HCT116 (cell line): ENCODE data around the gene IGFL3. TPM values are rescaled to one million over a fixed set of nuclear protein-coding genes. Genes with fewer than 3 reads are reported as not detected.

Experiments
- ATAC-seq: fragments of 200-7000 bp; cut with Tn5 transposase; 2 replicates; pipeline ENCODE4 v1.9.1; 2020; ENCODE audit warnings: mild to moderate bottlenecking, moderate library complexity
- BruUV-seq: library from RNA; stranded (reverse); fragments of 400-500 nt; replicated peaks from 2 replicates; lab custom pipeline; 2021; lab: Mats Ljungman, UMichigan
- CTCF ChIA-PET: fragments of 300-600 bp; sonication (Branson Sonifier 250); formaldehyde crosslinking; loops from one replicate; lab custom pipeline; 2021; ENCODE audit warnings: antibody characterized with exemption; lab: Charles Lee
- POLR2A ChIA-PET: fragments of 300-600, 350-600 bp; sonication (Branson Sonifier 250); formaldehyde crosslinking; loops from one replicate; lab custom pipeline; 2021; ENCODE audit warnings: antibody characterized with exemption; lab: Charles Lee
- RAD21 ChIA-PET, 2 experiments: fragments of 300-600 bp; sonication (Branson Sonifier 250); formaldehyde crosslinking; loops; one replicate each; lab custom pipeline; 2023; ENCODE audit warnings: low total read pairs in 2 of 2; ENCODE audit not compliant: uncharacterized antibody in 2 of 2, unreplicated experiment in 2 of 2, low non-redundant PET in 1 of 2; lab: Charles Lee
- DNase-seq: peaks from one replicate; pipeline ENCODE4 v3.0.0-alpha.2; 2010; ENCODE audit warnings: low read depth, low spot score
- H2AFZ ChIP-seq: fragments of 200-600 bp; shearing (Covaris generic), sonication (generic); 2 replicates; pipeline ENCODE4 v1.6.1; 2017; ENCODE audit warnings: low read depth, mixed run types, mixed read lengths, antibody characterized with exemption, low read length; ENCODE audit not compliant: poor library complexity, severe bottlenecking
- H3K27ac ChIP-seq: 2 replicates; pipeline ENCODE4 v1.5.1; 2012; ENCODE audit warnings: low read depth, low read length
- H3K27me3 ChIP-seq: fragments of 200-600 bp; sonication (generic); 2 replicates; pipeline ENCODE4 v1.6.1; 2016; ENCODE audit warnings: mixed run types, low read length, mixed read lengths; ENCODE audit not compliant: insufficient read depth
- H3K36me3 ChIP-seq, 2 experiments: fragments of 200-500 bp in 1 of 2; fragments of 200-600 bp in 1 of 2; sonication (Bioruptor generic) in 1 of 2; sonication (generic) in 1 of 2; 2 replicates each; pipeline versions ENCODE4 v1.5.1 to v1.6.1; 2014 to 2016; ENCODE audit warnings: low read length in 2 of 2, inconsistent platforms in 1 of 2, mixed read lengths in 1 of 2, mixed run types in 1 of 2; ENCODE audit not compliant: insufficient read depth in 2 of 2, control insufficient read depth in 1 of 2
- H3K4me1 ChIP-seq, 2 experiments: fragments of 200-600 bp in 1 of 2; sonication (generic) in 1 of 2; 2 replicates each; pipeline versions ENCODE4 v1.5.1 to v1.6.1; 2012 to 2017; ENCODE audit warnings: low read length in 2 of 2, inconsistent platforms in 1 of 2, mild to moderate bottlenecking in 1 of 2, mixed read lengths in 1 of 2, mixed run types in 1 of 2, moderate library complexity in 1 of 2; ENCODE audit not compliant: insufficient read depth in 2 of 2, control insufficient read depth in 1 of 2
- H3K4me2 ChIP-seq: fragments of 200-600 bp; sonication (generic); 2 replicates; pipeline ENCODE4 v1.6.1; 2017; ENCODE audit warnings: mixed run types, low read length, mixed read lengths
- H3K4me3 ChIP-seq, 2 experiments: fragments of 200-600 bp in 1 of 2; sonication (generic) in 1 of 2; replicated peaks in 1 of 2; 2 replicates each; pipeline ENCODE4 v1.5.1; 2011 to 2016; ENCODE audit warnings: low read length in 2 of 2, control low read depth in 1 of 2, low read depth in 1 of 2, mild to moderate bottlenecking in 1 of 2, mixed read lengths in 1 of 2, mixed run types in 1 of 2
- H3K79me2 ChIP-seq: fragments of 200-600 bp; sonication (generic); 2 replicates; pipeline ENCODE4 v1.6.1; 2017; ENCODE audit warnings: mild to moderate bottlenecking, mixed run types, low read length, moderate library complexity, mixed read lengths; ENCODE audit not compliant: insufficient read depth
- H3K9ac ChIP-seq: fragments of 200-600 bp; sonication (generic); 2 replicates; pipeline ENCODE4 v1.6.1; 2016; ENCODE audit warnings: low read length, mixed read lengths
- H3K9me2 ChIP-seq: fragments of 200-600 bp; sonication (generic), shearing (Covaris generic); 2 replicates; pipeline ENCODE4 v1.6.1; 2017; ENCODE audit warnings: mixed run types, mild to moderate bottlenecking, moderate library complexity; ENCODE audit not compliant: insufficient read depth
- H3K9me3 ChIP-seq, 2 experiments: fragments of 200-500 bp in 1 of 2; fragments of 200-600 bp in 1 of 2; sonication (Bioruptor generic) in 1 of 2; sonication (generic) in 1 of 2; 2 replicates each; pipeline ENCODE4 v1.6.1; 2014 to 2017; ENCODE audit warnings: low read length in 2 of 2, mixed read lengths in 2 of 2, inconsistent platforms in 1 of 2, low read depth in 1 of 2, mild to moderate bottlenecking in 1 of 2, mixed run types in 1 of 2, moderate library complexity in 1 of 2; ENCODE audit not compliant: control insufficient read depth in 1 of 2, insufficient read depth in 1 of 2
- H4K20me1 ChIP-seq: fragments of 200-600 bp; sonication (generic), shearing (Covaris generic); 2 replicates; pipeline ENCODE4 v1.6.1; 2017; ENCODE audit warnings: mixed run types, mild to moderate bottlenecking, moderate library complexity; ENCODE audit not compliant: insufficient read depth
- CEBPB ChIP-seq: IDR thresholded peaks from 2 replicates; pipeline ENCODE4 v1.6.1; 2012; ENCODE audit warnings: low read depth
- EGR1 ChIP-seq: IDR thresholded peaks from 2 replicates; pipeline ENCODE4 v1.6.1; 2012; ENCODE audit warnings: low read depth
- ELF1 ChIP-seq: IDR thresholded peaks from 2 replicates; pipeline ENCODE4 v1.6.1; 2012; ENCODE audit warnings: low read depth, borderline replicate concordance
- EZH2 ChIP-seq: fragments of 200-600 bp; sonication (generic); IDR thresholded peaks from 2 replicates; pipeline ENCODE4 v1.6.1; 2017; ENCODE audit warnings: antibody characterized with exemption, mixed run types
- EZH2phosphoT487 ChIP-seq: fragments of 200-600 bp; IDR thresholded peaks from 2 replicates; pipeline ENCODE4 v1.6.1; 2018; ENCODE audit warnings: antibody characterized with exemption, borderline replicate concordance
- JUND ChIP-seq: IDR thresholded peaks from 2 replicates; pipeline ENCODE4 v1.6.1; 2012
- POLR2A ChIP-seq: IDR thresholded peaks from 2 replicates; pipeline ENCODE4 v1.7.0; 2011; ENCODE audit warnings: borderline replicate concordance; ENCODE audit not compliant: insufficient read depth, insufficient read length; ENCODE audit errors: extremely low read depth
- POLR2AphosphoS5 ChIP-seq: IDR thresholded peaks from 2 replicates; pipeline ENCODE4 v1.6.1; 2011; ENCODE audit warnings: mild to moderate bottlenecking, low read depth, low read length, moderate library complexity
- RAD21 ChIP-seq: IDR thresholded peaks from 2 replicates; pipeline ENCODE4 v1.6.1; 2012; ENCODE audit warnings: low read depth, mild to moderate bottlenecking
- SP1 ChIP-seq: IDR thresholded peaks from 2 replicates; pipeline ENCODE4 v1.6.1; 2012; ENCODE audit warnings: low read depth
- TCF7L2 ChIP-seq: IDR thresholded peaks from 2 replicates; pipeline ENCODE4 v1.7.0; 2011; ENCODE audit warnings: borderline replicate concordance, inconsistent platforms; ENCODE audit not compliant: insufficient read depth, insufficient read length; ENCODE audit errors: extremely low read depth
- ZFX ChIP-seq: fragments of 450-650 bp; IDR thresholded peaks from 2 replicates; pipeline ENCODE4 v1.6.1; 2017
- ZNF274 ChIP-seq: fragments of 200-500 bp; sonication (Bioruptor generic); IDR thresholded peaks from 2 replicates; pipeline ENCODE4 v1.6.1; 2014; ENCODE audit warnings: mild to moderate bottlenecking, low read depth, low read length, inconsistent platforms
- intact Hi-C: fragments of 100-400 bp; cut with micrococcal nuclease; formaldehyde crosslinking; loops from 2 replicates; pipeline ENCODE4 v1.10.0; 2022
- total RNA-seq: library from RNA; stranded (reverse); gene quantifications from one replicate; pipeline ENCODE4 v1.2.1, GENCODE V29; 2021; ENCODE audit not compliant: unreplicated experiment
- TF ChIP-seq, protein P1 (sequence below): IDR thresholded peaks from 2 replicates; pipeline ENCODE4 v1.6.1; 2011; ENCODE audit warnings: mild to moderate bottlenecking, low read length, moderate library complexity; ENCODE audit not compliant: insufficient replicate concordance; ENCODE audit errors: extremely low read depth
- TF ChIP-seq, protein P2 (sequence below): IDR thresholded peaks from 2 replicates; pipeline ENCODE4 v1.6.1; 2012

The IGFL3 gene
- total RNA-seq, 1 experiment from 2014 or later = not detected

DNA sequence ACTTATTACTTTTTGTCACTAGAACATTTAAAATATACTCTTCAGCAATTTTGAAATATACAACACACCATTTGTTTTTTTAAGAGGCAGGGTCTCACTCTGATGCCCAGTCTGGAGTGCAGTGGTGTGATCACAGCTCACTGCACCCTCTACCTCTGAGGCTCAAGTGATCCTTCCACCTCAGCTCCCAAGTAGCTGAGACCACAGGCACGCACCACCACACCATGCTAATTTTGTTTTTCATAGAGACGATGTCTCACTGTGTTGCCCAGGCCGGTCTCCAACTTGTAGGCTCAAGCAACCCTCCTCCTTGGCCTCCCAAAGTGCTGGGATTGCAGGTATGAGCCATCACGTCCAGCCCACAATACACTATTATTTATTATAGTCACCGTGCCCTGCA is 26.1 kb upstream of the IGFL3 start:
- ChIA-PET RAD21 (no interaction called here), POLR2A (no interaction called here), CTCF (no interaction called here)
- Histone ChIP-seq H3K4me1 (peaks cover 0 to 19% of the 10 kb centered on the region in 2 experiments; a peak in 2 of 4 replicates), H3K4me2 (no peak overlapping the region), H3K9ac (no peak overlapping the region), H3K27me3 (no peaks in the 10 kb centered on the region), H3K9me3 (no peaks in the 10 kb centered on the region), H3K36me3 (no peaks in the 10 kb centered on the region), H4K20me1 (no peaks in the 10 kb centered on the region), H3K79me2 (no peaks in the 10 kb centered on the region), H3K27ac (no peak overlapping the region), H3K4me3 (no peak overlapping the region), H3K9me2 (no peaks in the 10 kb centered on the region), H2AFZ (no peak overlapping the region)
- no peak for DNase-seq
- TF ChIP-seq ZFX = no peak
- no peak for TF ChIP-seq EZH2
- TF ChIP-seq ELF1 = no peak
- no peak for TF ChIP-seq POLR2A
- TF ChIP-seq JUND = no peak
- TF ChIP-seq, protein P1, sequence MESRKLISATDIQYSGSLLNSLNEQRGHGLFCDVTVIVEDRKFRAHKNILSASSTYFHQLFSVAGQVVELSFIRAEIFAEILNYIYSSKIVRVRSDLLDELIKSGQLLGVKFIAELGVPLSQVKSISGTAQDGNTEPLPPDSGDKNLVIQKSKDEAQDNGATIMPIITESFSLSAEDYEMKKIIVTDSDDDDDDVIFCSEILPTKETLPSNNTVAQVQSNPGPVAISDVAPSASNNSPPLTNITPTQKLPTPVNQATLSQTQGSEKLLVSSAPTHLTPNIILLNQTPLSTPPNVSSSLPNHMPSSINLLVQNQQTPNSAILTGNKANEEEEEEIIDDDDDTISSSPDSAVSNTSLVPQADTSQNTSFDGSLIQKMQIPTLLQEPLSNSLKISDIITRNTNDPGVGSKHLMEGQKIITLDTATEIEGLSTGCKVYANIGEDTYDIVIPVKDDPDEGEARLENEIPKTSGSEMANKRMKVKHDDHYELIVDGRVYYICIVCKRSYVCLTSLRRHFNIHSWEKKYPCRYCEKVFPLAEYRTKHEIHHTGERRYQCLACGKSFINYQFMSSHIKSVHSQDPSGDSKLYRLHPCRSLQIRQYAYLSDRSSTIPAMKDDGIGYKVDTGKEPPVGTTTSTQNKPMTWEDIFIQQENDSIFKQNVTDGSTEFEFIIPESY = no peak
- no TSS peak for BruUV-seq
- ATAC-seq = no peak
- intact Hi-C loops = no loop called here

DNA sequence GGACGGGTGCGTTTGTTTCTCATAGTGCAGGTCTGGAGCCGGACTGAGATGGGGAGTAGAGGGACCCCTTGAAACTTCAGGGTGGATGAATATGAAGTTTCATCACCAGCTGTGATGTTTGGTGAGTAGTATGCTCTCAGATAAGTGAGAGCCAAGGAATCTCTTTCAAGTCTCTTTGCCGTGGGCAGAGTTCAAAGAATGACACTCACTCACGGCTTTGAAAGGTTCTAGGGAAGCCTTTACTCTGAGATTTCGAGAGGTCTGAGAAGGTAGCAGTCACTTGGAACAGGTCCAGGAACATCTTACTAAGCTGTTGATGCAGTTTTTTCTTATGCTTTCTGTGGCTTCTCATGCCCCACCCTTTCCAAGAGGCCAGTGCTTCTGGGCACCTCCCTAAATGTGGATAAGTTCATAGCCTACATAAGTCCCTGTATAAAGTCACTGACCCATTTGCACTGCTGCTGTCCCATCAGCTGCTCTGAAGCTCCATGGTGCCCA is 23.4 kb upstream of the IGFL3 start, which contains the start of gene IGFL2:
TSS of gene IGFL2 (plus strand) at position 448 of the 498 bp plus-strand sequence. CDS start at position 489, 41 bp downstream.
- BruUV-seq = no TSS peak
- H3K9me3 ChIP-seq = no peaks in the 10 kb centered on the region
- H3K9ac ChIP-seq = no peak within 1 kb of the TSS
- H3K27me3 ChIP-seq = no peaks in the 10 kb centered on the region
- ATAC-seq (peak; percentile 32; the same call in 1 of the 2 replicates), DNase-seq (peak; percentile 15)
- POLR2A ChIA-PET = no interaction called here
- H3K4me2 ChIP-seq = peak within 1 kb of the TSS; percentile 39
- H3K9me2 ChIP-seq = no peaks in the 10 kb centered on the region
- CTCF ChIA-PET = no interaction called here
- no peak within 1 kb of the TSS for H2AFZ ChIP-seq
- H3K4me1 ChIP-seq = peaks cover 0 to 19% of the 10 kb centered on the region in 2 experiments; a peak in 2 of 4 replicates
- no peak within 1 kb of the TSS for H3K27ac ChIP-seq
- no peak within 1 kb of the TSS for H3K4me3 ChIP-seq
- no peaks in the 10 kb centered on the region for H3K79me2 ChIP-seq
- TF ChIP-seq SP1 (no peak), ZNF274 (no peak), JUND (0 out of 2 replicates have a peak, but pooled peaks have one; percentile 9), POLR2AphosphoS5 (no peak), CEBPB (no peak), POLR2A (no peak), RAD21 (no peak), EZH2phosphoT487 (no peak), EGR1 (no peak), TCF7L2 (peak; percentile 23)
- TF ChIP-seq, protein P2, sequence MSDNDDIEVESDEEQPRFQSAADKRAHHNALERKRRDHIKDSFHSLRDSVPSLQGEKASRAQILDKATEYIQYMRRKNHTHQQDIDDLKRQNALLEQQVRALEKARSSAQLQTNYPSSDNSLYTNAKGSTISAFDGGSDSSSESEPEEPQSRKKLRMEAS = no peak
- no peaks in the 10 kb centered on the region for H3K36me3 ChIP-seq
- H4K20me1 ChIP-seq = no peaks in the 10 kb centered on the region
- RAD21 ChIA-PET = no interaction called here
- intact Hi-C loops = no loop called here
